H1 (cell line): ENCODE data around the gene PBX1. TPM values are rescaled to one million over a fixed set of nuclear protein-coding genes. Genes with fewer than 3 reads are reported as not detected.

Experiments
- CTCF ChIA-PET: fragments of 300-600 bp; sonication (Branson Sonifier 250); formaldehyde crosslinking; loops from one replicate; lab custom pipeline; 2021; ENCODE audit not compliant: partially characterized antibody; lab: Charles Lee
- POLR2A ChIA-PET: fragments of 300-600 bp; sonication (Branson Sonifier 250); formaldehyde crosslinking; loops from one replicate; lab custom pipeline; 2021; ENCODE audit warnings: inconsistent platforms; ENCODE audit not compliant: partially characterized antibody; lab: Charles Lee
- DNase-seq, 2 experiments: peaks; one replicate each; pipeline versions ENCODE4 v3.0.0 to v3.0.0-alpha.2; 2010 to 2022; ENCODE audit warnings: low spot score in 2 of 2, low read depth in 1 of 2, mixed read lengths in 1 of 2
- FAIRE-seq: peaks from 2 replicates; lab custom pipeline; 2011; peaks lifted over from hg19 to GRCh38; lab: Jason Lieb, UNC
- H2AFZ ChIP-seq: 2 replicates; pipeline ENCODE4 v1.8.1; 2012; ENCODE audit warnings: low read length, inconsistent platforms
- H2AK5ac ChIP-seq: 2 replicates; pipeline ENCODE4 v1.6.1; 2013; ENCODE audit warnings: low read depth, low read length
- H2BK120ac ChIP-seq: replicated peaks from 2 replicates; pipeline ENCODE3; 2013; ENCODE audit warnings: low read depth, low read length, inconsistent platforms
- H2BK12ac ChIP-seq: 2 replicates; pipeline ENCODE4 v1.6.1; 2013; ENCODE audit warnings: low read depth, low read length
- H2BK15ac ChIP-seq: 2 replicates; pipeline ENCODE4 v1.6.1; 2013; ENCODE audit warnings: low read length
- H2BK20ac ChIP-seq: 2 replicates; pipeline ENCODE4 v1.6.1; 2013; ENCODE audit warnings: low read length
- H2BK5ac ChIP-seq: 2 replicates; pipeline ENCODE4 v1.6.1; 2013; ENCODE audit warnings: low read depth, low read length
- H3K14ac ChIP-seq: 2 replicates; pipeline ENCODE4 v1.6.1; 2013; ENCODE audit warnings: inconsistent platforms; ENCODE audit not compliant: insufficient read length
- H3K18ac ChIP-seq: 2 replicates; pipeline ENCODE4 v1.6.1; 2013; ENCODE audit warnings: low read length; ENCODE audit errors: extremely low read depth
- H3K23ac ChIP-seq: 2 replicates; pipeline ENCODE4 v1.6.1; 2013; ENCODE audit warnings: inconsistent platforms; ENCODE audit not compliant: insufficient read length
- H3K23me2 ChIP-seq: 2 replicates; pipeline ENCODE4 v1.6.1; 2013; ENCODE audit warnings: low read depth, low read length
- H3K27ac ChIP-seq: 2 replicates; pipeline ENCODE4 v1.6.1; 2011; ENCODE audit warnings: low read depth, low read length, inconsistent platforms
- H3K27me3 ChIP-seq, 4 experiments: replicated peaks in 1 of 4; 1 replicate in 1 of 4; 2 replicates in 3 of 4; pipeline versions ENCODE4 v1.6.1 to v1.8.1; 2011 to 2013; ENCODE audit warnings: low read length in 3 of 4, mild to moderate bottlenecking in 3 of 4, inconsistent platforms in 2 of 4, mixed read lengths in 2 of 4, moderate library complexity in 1 of 4; ENCODE audit not compliant: control insufficient read depth in 3 of 4, insufficient read depth in 3 of 4; ENCODE audit errors: extremely low read depth in 1 of 4
- H3K36me3 ChIP-seq, 4 experiments: 2 replicates each; pipeline versions ENCODE4 v1.6.1 to v1.8.1; 2011 to 2013; ENCODE audit warnings: mild to moderate bottlenecking in 4 of 4, low read length in 3 of 4, moderate library complexity in 2 of 4, control low read depth in 1 of 4, inconsistent platforms in 1 of 4; ENCODE audit not compliant: insufficient read depth in 4 of 4, control insufficient read depth in 2 of 4
- H3K4ac ChIP-seq: replicated peaks from 2 replicates; pipeline ENCODE3; 2013; ENCODE audit warnings: low read length, low read depth, mixed read lengths, inconsistent platforms; ENCODE audit not compliant: insufficient read length
- H3K4me1 ChIP-seq, 4 experiments: replicated peaks in 1 of 4; 1 replicate in 1 of 4; 2 replicates in 3 of 4; pipeline versions ENCODE4 v1.6.1 to v1.8.1; 2011 to 2013; ENCODE audit warnings: low read length in 3 of 4, inconsistent platforms in 2 of 4, mixed read lengths in 1 of 4; ENCODE audit not compliant: insufficient read depth in 4 of 4, control insufficient read depth in 3 of 4
- H3K4me2 ChIP-seq, 2 experiments: 2 replicates each; pipeline versions ENCODE4 v1.6.1 to v1.8.1; 2011 to 2013; ENCODE audit warnings: low read depth in 2 of 2, low read length in 2 of 2, control low read depth in 1 of 2, inconsistent platforms in 1 of 2, mild to moderate bottlenecking in 1 of 2; ENCODE audit not compliant: insufficient read depth in 1 of 2
- H3K4me3 ChIP-seq, 4 experiments: fragments of 200-600, 300-600 bp in 1 of 4; sonication (generic), shearing (Covaris generic), sonication (Bioruptor Twin) in 1 of 4; 2 replicates each; pipeline versions ENCODE4 v1.5.1 to v1.8.1; 2011 to 2016; ENCODE audit warnings: low read length in 4 of 4, low read depth in 3 of 4, control low read depth in 2 of 4, inconsistent platforms in 2 of 4, mild to moderate bottlenecking in 2 of 4, mixed read lengths in 1 of 4, moderate library complexity in 1 of 4; ENCODE audit not compliant: insufficient read depth in 2 of 4; ENCODE audit errors: extremely low read depth in 1 of 4
- H3K56ac ChIP-seq: replicated peaks from 2 replicates; pipeline ENCODE3; 2013; ENCODE audit warnings: low read depth, mild to moderate bottlenecking, mixed read lengths, low read length, inconsistent platforms; ENCODE audit not compliant: insufficient read length
- H3K79me1 ChIP-seq: 2 replicates; pipeline ENCODE4 v1.6.1; 2013; ENCODE audit warnings: low read depth, low read length, control low read depth
- H3K79me2 ChIP-seq, 2 experiments: 2 replicates each; pipeline versions ENCODE4 v1.6.1 to v1.8.1; 2012 to 2013; ENCODE audit warnings: low read length in 2 of 2, mild to moderate bottlenecking in 2 of 2, inconsistent platforms in 1 of 2; ENCODE audit not compliant: insufficient read depth in 2 of 2, control insufficient read depth in 1 of 2
- H3K9ac ChIP-seq, 4 experiments: replicated peaks in 1 of 4; 1 replicate in 1 of 4; 2 replicates in 3 of 4; pipeline versions ENCODE4 v1.6.1 to v1.8.1; 2011 to 2013; ENCODE audit warnings: low read depth in 3 of 4, low read length in 3 of 4, control low read depth in 2 of 4, mild to moderate bottlenecking in 2 of 4, moderate library complexity in 2 of 4, inconsistent platforms in 1 of 4; ENCODE audit errors: extremely low read depth in 1 of 4
- H3K9me3 ChIP-seq, 2 experiments: 2 replicates each; pipeline versions ENCODE4 v1.6.1 to v1.8.1; 2012 to 2013; ENCODE audit warnings: mild to moderate bottlenecking in 2 of 2, moderate library complexity in 2 of 2, control low read depth in 1 of 2, inconsistent platforms in 1 of 2, low read depth in 1 of 2, low read length in 1 of 2, mixed read lengths in 1 of 2; ENCODE audit not compliant: insufficient read depth in 2 of 2
- H4K20me1 ChIP-seq, 2 experiments: replicated peaks in 1 of 2; 2 replicates each; pipeline versions ENCODE3 to v1.8.1; 2011 to 2013; ENCODE audit warnings: inconsistent platforms in 2 of 2, low read length in 2 of 2, mild to moderate bottlenecking in 1 of 2; ENCODE audit not compliant: insufficient read depth in 2 of 2, control insufficient read depth in 1 of 2
- H4K5ac ChIP-seq: 2 replicates; pipeline ENCODE4 v1.6.1; 2013; ENCODE audit warnings: low read length, low read depth, mixed read lengths, inconsistent platforms; ENCODE audit not compliant: insufficient read length
- H4K8ac ChIP-seq: 2 replicates; pipeline ENCODE4 v1.8.0; 2013; ENCODE audit warnings: mild to moderate bottlenecking, moderate library complexity, low read length, inconsistent platforms; ENCODE audit not compliant: insufficient read depth; ENCODE audit errors: extremely low read depth
- H4K91ac ChIP-seq: replicated peaks from 2 replicates; pipeline ENCODE3; 2013; ENCODE audit warnings: low read length, mixed read lengths, inconsistent platforms; ENCODE audit not compliant: insufficient read length
- BCL11A ChIP-seq, 2 experiments: IDR thresholded peaks; one replicate each; pipeline ENCODE4 v1.6.1; 2011; ENCODE audit warnings: low read depth in 2 of 2, low read length in 2 of 2, mild to moderate bottlenecking in 2 of 2
- CHD1 ChIP-seq: IDR thresholded peaks from 2 replicates; pipeline ENCODE4 v1.6.1; 2012; ENCODE audit warnings: low read depth, low read length, improper control_type of control experiment
- EGR1 ChIP-seq: IDR thresholded peaks from 2 replicates; pipeline ENCODE4 v1.6.1; 2011; ENCODE audit warnings: low read depth, low read length, borderline replicate concordance
- GTF2F1 ChIP-seq: IDR thresholded peaks from 2 replicates; pipeline ENCODE4 v1.6.1; 2012; ENCODE audit warnings: low read depth, low read length, improper control_type of control experiment, borderline replicate concordance
- HDAC6 ChIP-seq: IDR thresholded peaks from one replicate; pipeline ENCODE4 v1.7.1; 2012; ENCODE audit warnings: low read depth, mild to moderate bottlenecking, inconsistent platforms, low read length, moderate library complexity
- JUN ChIP-seq: IDR thresholded peaks from 2 replicates; pipeline ENCODE4 v1.6.1; 2011; ENCODE audit warnings: low read depth, mild to moderate bottlenecking, improper control_type of control experiment, low read length
- KDM4A ChIP-seq: IDR thresholded peaks from one replicate; pipeline ENCODE4 v1.7.1; 2012; ENCODE audit warnings: low read depth, mild to moderate bottlenecking, moderate library complexity, low read length, inconsistent platforms; ENCODE audit not compliant: severe bottlenecking
- KDM5A ChIP-seq: fragments of 200-600 bp; IDR thresholded peaks from 2 replicates; pipeline ENCODE4 v1.7.1; 2012; ENCODE audit warnings: mild to moderate bottlenecking, low read length, inconsistent platforms, mixed read lengths
- RAD21 ChIP-seq, 2 experiments: IDR thresholded peaks in 1 of 2; conservative IDR thresholded peaks in 1 of 2; 2 replicates each; pipeline ENCODE4 v1.6.1; 2011; ENCODE audit warnings: low read depth in 2 of 2, low read length in 2 of 2, improper control_type of control experiment in 1 of 2, inconsistent platforms in 1 of 2, mild to moderate bottlenecking in 1 of 2, moderate library complexity in 1 of 2
- RFX5 ChIP-seq: IDR thresholded peaks from 2 replicates; pipeline ENCODE4 v1.6.1; 2011; ENCODE audit warnings: low read depth, low read length, improper control_type of control experiment, borderline replicate concordance
- SRF ChIP-seq: IDR thresholded peaks from 2 replicates; pipeline ENCODE4 v1.6.1; 2011; ENCODE audit warnings: mild to moderate bottlenecking, low read depth, low read length, moderate library complexity
- TAF7 ChIP-seq: optimal IDR thresholded peaks from 2 replicates; pipeline ENCODE3; 2011; ENCODE audit warnings: low read depth, mild to moderate bottlenecking, inconsistent platforms, low read length, moderate library complexity, borderline replicate concordance
- TEAD4 ChIP-seq: IDR thresholded peaks from 2 replicates; pipeline ENCODE4 v1.6.1; 2012; ENCODE audit warnings: low read depth, low read length, inconsistent platforms, mixed read lengths
- WGBS, 2 experiments: shearing (Covaris generic) in 1 of 2; methylation state at CpG; one replicate each; pipeline versions ENCODE4 v1.1.6 to v1.1.7; 2013 to 2015; ENCODE audit warnings: low lambda C conversion rate in 2 of 2, mixed read lengths in 2 of 2, inconsistent platforms in 1 of 2, low coverage in 1 of 2, missing lambda C conversion rate in 1 of 2; ENCODE audit not compliant: insufficient replicate concordance in 2 of 2, insufficient coverage in 1 of 2, insufficient read length in 1 of 2; ENCODE audit errors: extremely low coverage in 1 of 2, missing lambda C conversion rate in 1 of 2; 5-methylcytosine and 5-hydroxymethylcytosine counted together
- polyA plus RNA-seq, 7 experiments: library from polyadenylated mRNA; depleted of rRNA in 3 of 7; stranded (reverse) in 5 of 7; unstranded in 2 of 7; fragments of >200 nt in 5 of 7; fragments of 200-250 nt in 2 of 7; gene quantifications; 1 replicate in 5 of 7; 2 replicates in 1 of 7; 4 replicates in 1 of 7; pipeline versions ENCODE4 v1.2.1 to v1.2.3, GENCODE V29; 2011 to 2013; ENCODE audit warnings: missing spikeins in 2 of 7, mixed read lengths in 2 of 7
- total RNA-seq: library from RNA; stranded (reverse); fragmentation: NEBNext Ultra II Directional; extraction: Animal tissue kit (Norgen Biotek cat#: 25700); gene quantifications from 2 replicates; pipeline ENCODE4 v1.2.1, GENCODE V29; 2021
- TF ChIP-seq, protein P1 (sequence below): IDR thresholded peaks from 2 replicates; pipeline ENCODE4 v1.6.1; 2012; ENCODE audit warnings: inconsistent platforms

PBX1 gene
- total and polyA plus RNA-seq, 2 of the 8 experiments (the other 6 are each of a cell fraction or from before 2014, with no cell fraction given): 87.4 to 124 TPM

DNA sequence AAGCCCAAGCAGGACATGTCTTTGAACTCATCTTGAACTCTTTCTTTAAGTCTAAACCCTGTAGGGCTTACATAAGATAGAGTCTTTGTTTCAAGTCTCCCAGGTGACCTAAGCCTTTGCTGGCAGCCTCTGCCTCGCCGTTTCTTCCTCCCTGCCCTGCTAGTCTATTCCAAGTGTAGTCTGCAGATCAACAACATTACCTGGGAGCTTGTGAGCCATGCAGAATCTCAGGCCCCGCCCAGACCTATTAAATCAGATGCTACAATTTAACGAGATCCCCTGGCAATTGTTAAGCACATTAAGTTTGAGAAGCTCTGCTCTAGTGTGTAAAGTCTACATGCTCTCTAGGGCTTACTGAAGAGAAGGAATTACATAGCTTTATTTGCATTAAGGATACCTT is 271.6 kb downstream of the PBX1 start:
- Histone ChIP-seq H3K4me1 (no peaks in the 10 kb centered on the region), H3K79me2 (no peaks in the 10 kb centered on the region), H2BK5ac (no peak overlapping the region), H2BK12ac (no peak overlapping the region), H3K36me3 (peaks cover 2 to 12% (median 5%) of the 10 kb centered on the region in 4 experiments; a peak in 3 of 8 replicates), H4K91ac (no peak overlapping the region), H3K23me2 (no peaks in the 10 kb centered on the region), H3K9ac (no peak overlapping the region), H3K14ac (no peak overlapping the region), H3K27me3 (no peaks in the 10 kb centered on the region), H4K5ac (no peak overlapping the region), H2BK20ac (no peak overlapping the region), H3K4ac (no peak overlapping the region), H2BK120ac (no peak overlapping the region), H3K56ac (no peak overlapping the region), H4K20me1 (no peaks in the 10 kb centered on the region), H3K9me3 (no peaks in the 10 kb centered on the region), H3K79me1 (no peaks in the 10 kb centered on the region), H3K18ac (no peak overlapping the region), H3K4me3 (no peak overlapping the region), H3K4me2 (no peak overlapping the region), H4K8ac (no peak overlapping the region), H2AK5ac (no peak overlapping the region), H3K27ac (no peak overlapping the region), H3K23ac (no peak overlapping the region), H2BK15ac (no peak overlapping the region), H2AFZ (no peak overlapping the region)
- CTCF ChIA-PET: interaction anchor here (0.6 to 1.2 kb wide), 3 partner anchors 27 to 793 kb away, joined by 3 read pairs; no protein-coding TSS in a partner anchor
- 84% methylated on average over 4 of the region's 4 CpGs; no CpG with 5 or more reads in 1 of the 2 experiments for WGBS, 2 experiments
- no peak for DNase-seq
- POLR2A ChIA-PET: no interaction called here
- FAIRE-seq: no peak
- TF ChIP-seq EGR1 (no peak), RFX5 (no peak), SRF (no peak), CHD1 (no peak), JUN (no peak), GTF2F1 (no peak), TEAD4 (no peak), KDM5A (no peak), BCL11A (IDR thresholded peaks at IDR 0.05; ENCODE audit: low read depth in 2 of 2, low read length in 2 of 2) (no peak), KDM4A (no peak), TAF7 (no peak), HDAC6 (no peak), RAD21 (IDR thresholded peaks at IDR 0.05 in 1 of 2, conservative IDR thresholded peaks at IDR 0.05 in 1 of 2; ENCODE audit: low read depth in 2 of 2, low read length in 2 of 2) (no peak)
- TF ChIP-seq, protein P1, sequence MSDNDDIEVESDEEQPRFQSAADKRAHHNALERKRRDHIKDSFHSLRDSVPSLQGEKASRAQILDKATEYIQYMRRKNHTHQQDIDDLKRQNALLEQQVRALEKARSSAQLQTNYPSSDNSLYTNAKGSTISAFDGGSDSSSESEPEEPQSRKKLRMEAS: no peak
